Measurements from ENCODE around the gene DDO. TPM values are rescaled to one million over a fixed set of nuclear protein-coding genes. Genes with fewer than 3 reads are reported as not detected.

Gene DDO
- polyA plus RNA-seq, 1 donor (not counting 4 experiments of a cell fraction or from before 2014, with no cell fraction given), result not detected

DNA sequence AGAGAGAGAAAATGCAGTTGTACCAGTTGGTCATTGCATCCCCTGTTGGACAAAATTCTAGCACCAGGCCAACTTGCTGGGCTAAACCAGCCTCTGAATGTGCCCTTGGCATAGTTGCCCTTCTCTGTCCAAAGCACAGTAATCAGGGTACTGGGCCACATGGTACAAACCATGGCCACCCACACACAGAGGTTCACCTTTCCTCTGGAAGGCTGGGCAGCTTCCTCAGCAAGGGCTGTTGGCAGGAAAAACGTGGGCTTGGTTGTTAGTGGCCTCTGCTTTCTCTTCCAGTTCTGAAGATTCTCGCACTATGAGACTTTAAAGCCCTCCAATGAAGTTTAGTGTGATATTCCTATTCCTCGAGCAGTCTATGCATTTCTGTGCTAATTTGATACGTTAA lies 706 bp downstream of the DDO start:
- no peaks in the 10 kb centered on the region for H4K20me1 ChIP-seq (ENCODE audit: control insufficient read depth, extremely low read depth, insufficient read depth, low read length)
- no peak overlapping the region for H2AFZ ChIP-seq (ENCODE audit: control insufficient read depth, low read length)
- no peak overlapping the region for H3K9ac ChIP-seq (ENCODE audit: control insufficient read depth, extremely low read depth, insufficient read depth, low read length)
- H3K79me2 ChIP-seq (ENCODE audit: control insufficient read depth, insufficient read depth, low read length), result no peaks in the 10 kb centered on the region
- DNase-seq (ENCODE audit: low read depth, low spot score), result no peak
- TF ChIP-seq, protein P1, sequence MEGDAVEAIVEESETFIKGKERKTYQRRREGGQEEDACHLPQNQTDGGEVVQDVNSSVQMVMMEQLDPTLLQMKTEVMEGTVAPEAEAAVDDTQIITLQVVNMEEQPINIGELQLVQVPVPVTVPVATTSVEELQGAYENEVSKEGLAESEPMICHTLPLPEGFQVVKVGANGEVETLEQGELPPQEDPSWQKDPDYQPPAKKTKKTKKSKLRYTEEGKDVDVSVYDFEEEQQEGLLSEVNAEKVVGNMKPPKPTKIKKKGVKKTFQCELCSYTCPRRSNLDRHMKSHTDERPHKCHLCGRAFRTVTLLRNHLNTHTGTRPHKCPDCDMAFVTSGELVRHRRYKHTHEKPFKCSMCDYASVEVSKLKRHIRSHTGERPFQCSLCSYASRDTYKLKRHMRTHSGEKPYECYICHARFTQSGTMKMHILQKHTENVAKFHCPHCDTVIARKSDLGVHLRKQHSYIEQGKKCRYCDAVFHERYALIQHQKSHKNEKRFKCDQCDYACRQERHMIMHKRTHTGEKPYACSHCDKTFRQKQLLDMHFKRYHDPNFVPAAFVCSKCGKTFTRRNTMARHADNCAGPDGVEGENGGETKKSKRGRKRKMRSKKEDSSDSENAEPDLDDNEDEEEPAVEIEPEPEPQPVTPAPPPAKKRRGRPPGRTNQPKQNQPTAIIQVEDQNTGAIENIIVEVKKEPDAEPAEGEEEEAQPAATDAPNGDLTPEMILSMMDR (optimal IDR thresholded peaks at IDR 0.05 in 1 of 3, IDR thresholded peaks at IDR 0.05 in 1 of 3, conservative IDR thresholded peaks at IDR 0.05 in 1 of 3; ENCODE audit: extremely low read depth in 1 of 3, insufficient read depth in 2 of 3, low read length in 3 of 3), result no peak
- no peak for TF ChIP-seq EZH2 (IDR thresholded peaks at IDR 0.05; ENCODE audit: low read length)
- peaks cover 3% of the 10 kb centered on the region for H3K4me1 ChIP-seq (ENCODE audit: control insufficient read depth, extremely low read depth, insufficient read depth, low read length)
- no peak overlapping the region for H3K4me3 ChIP-seq (ENCODE audit: control insufficient read depth in 2 of 3, extremely low read depth in 1 of 3, insufficient read depth in 2 of 3, low read depth in 1 of 3, low read length in 3 of 3)
- no peak overlapping the region for H3K27ac ChIP-seq (ENCODE audit: control insufficient read depth, insufficient read depth, low read length)
- H3K27me3 ChIP-seq (ENCODE audit: control insufficient read depth, extremely low read depth, insufficient read depth, low read length), result peaks cover 9% of the 10 kb centered on the region
- no peaks in the 10 kb centered on the region for H3K36me3 ChIP-seq (ENCODE audit: control insufficient read depth in 2 of 2, extremely low read depth in 1 of 2, insufficient read depth in 2 of 2, low read length in 2 of 2)
- H3K9me3 ChIP-seq (ENCODE audit: control insufficient read depth, low read depth, low read length), result no peaks in the 10 kb centered on the region
- dilution Hi-C loops (cut with MboI; ENCODE audit: extremely low pct_ligation_motif_present, low sequenced_read_pairs), result no loop called here
- no peak overlapping the region for H3K4me2 ChIP-seq (ENCODE audit: control insufficient read depth, extremely low read depth, insufficient read depth, low read depth, low read length)
- FAIRE-seq, result no peak
- no peaks in the 10 kb centered on the region for H3K9me1 ChIP-seq (ENCODE audit: control insufficient read depth, extremely low read depth, insufficient read depth, low read length)

DNA sequence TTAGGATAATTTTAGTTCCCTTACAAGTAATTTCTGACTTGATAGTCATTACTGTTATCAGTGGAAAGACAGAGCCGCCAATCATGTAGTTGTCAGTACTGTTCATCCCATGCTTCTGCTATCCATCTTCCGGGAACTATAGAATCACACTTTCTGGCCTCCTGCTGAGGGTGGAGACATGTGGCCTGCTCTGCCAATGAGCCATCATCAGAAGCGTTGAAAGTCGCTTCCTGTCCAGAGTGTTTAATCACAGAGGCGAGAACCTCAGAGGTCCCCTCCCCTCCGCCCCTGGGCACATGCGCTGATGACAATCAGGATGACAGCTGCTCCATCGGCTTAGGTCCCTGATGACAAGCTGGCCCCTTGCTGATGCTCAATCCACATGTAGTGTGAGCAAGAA lies 3.0 kb downstream of the DDO start:
- peaks cover 3% of the 10 kb centered on the region for H3K4me1 ChIP-seq (ENCODE audit: control insufficient read depth, extremely low read depth, insufficient read depth, low read length)
- H3K27me3 ChIP-seq (ENCODE audit: control insufficient read depth, extremely low read depth, insufficient read depth, low read length), result peaks cover 9% of the 10 kb centered on the region
- no peak overlapping the region for H2AFZ ChIP-seq (ENCODE audit: control insufficient read depth, low read length)
- H3K9me1 ChIP-seq (ENCODE audit: control insufficient read depth, extremely low read depth, insufficient read depth, low read length), result no peaks in the 10 kb centered on the region
- no peak for TF ChIP-seq EZH2 (IDR thresholded peaks at IDR 0.05; ENCODE audit: low read length)
- TF ChIP-seq, protein P1 (optimal IDR thresholded peaks at IDR 0.05 in 1 of 3, IDR thresholded peaks at IDR 0.05 in 1 of 3, conservative IDR thresholded peaks at IDR 0.05 in 1 of 3; ENCODE audit: extremely low read depth in 1 of 3, insufficient read depth in 2 of 3, low read length in 3 of 3), result no peak
- FAIRE-seq (no peak), DNase-seq (ENCODE audit: low read depth, low spot score) (no peak)
- no peaks in the 10 kb centered on the region for H3K9me3 ChIP-seq (ENCODE audit: control insufficient read depth, low read depth, low read length)
- no peaks in the 10 kb centered on the region for H4K20me1 ChIP-seq (ENCODE audit: control insufficient read depth, extremely low read depth, insufficient read depth, low read length)
- no peaks in the 10 kb centered on the region for H3K79me2 ChIP-seq (ENCODE audit: control insufficient read depth, insufficient read depth, low read length)
- dilution Hi-C loops (cut with MboI; ENCODE audit: extremely low pct_ligation_motif_present, low sequenced_read_pairs), result no loop called here
- no peak overlapping the region for H3K9ac ChIP-seq (ENCODE audit: control insufficient read depth, extremely low read depth, insufficient read depth, low read length)
- no peak overlapping the region for H3K4me3 ChIP-seq (ENCODE audit: control insufficient read depth in 2 of 3, extremely low read depth in 1 of 3, insufficient read depth in 2 of 3, low read depth in 1 of 3, low read length in 3 of 3)
- H3K4me2 ChIP-seq (ENCODE audit: control insufficient read depth, extremely low read depth, insufficient read depth, low read depth, low read length), result no peak overlapping the region
- H3K36me3 ChIP-seq (ENCODE audit: control insufficient read depth in 2 of 2, extremely low read depth in 1 of 2, insufficient read depth in 2 of 2, low read length in 2 of 2), result no peaks in the 10 kb centered on the region
- H3K27ac ChIP-seq (ENCODE audit: control insufficient read depth, insufficient read depth, low read length), result no peak overlapping the region
